GM10847 (cell line): ENCODE results near the gene KSR2.

Source experiments
- POLR2A ChIP-seq: IDR thresholded peaks from 2 replicates; pipeline ENCODE4 v1.6.1; 2011; ENCODE audit not compliant: insufficient read length; ENCODE audit errors: extremely low read depth

Gene KSR2

DNA sequence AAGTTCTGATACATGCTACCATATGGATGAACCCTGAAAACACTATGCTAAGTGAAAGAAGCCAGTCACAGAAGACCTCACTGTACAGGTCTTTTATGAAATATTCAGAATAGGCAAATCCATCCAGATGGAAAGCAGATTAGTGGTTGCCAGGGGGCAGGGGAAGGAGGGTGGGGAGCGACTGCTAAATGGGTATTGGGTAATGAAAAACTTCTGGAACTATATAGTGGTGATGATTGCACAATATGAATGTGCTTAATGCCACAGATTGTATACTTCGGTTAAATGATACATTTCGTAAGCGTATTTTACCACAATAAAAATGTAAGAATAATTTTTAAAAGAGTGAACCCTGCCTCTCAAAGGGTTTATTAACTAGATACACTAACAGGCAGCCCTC is 11.8 kb upstream of the KSR2 start:
- no peak for TF ChIP-seq POLR2A

DNA sequence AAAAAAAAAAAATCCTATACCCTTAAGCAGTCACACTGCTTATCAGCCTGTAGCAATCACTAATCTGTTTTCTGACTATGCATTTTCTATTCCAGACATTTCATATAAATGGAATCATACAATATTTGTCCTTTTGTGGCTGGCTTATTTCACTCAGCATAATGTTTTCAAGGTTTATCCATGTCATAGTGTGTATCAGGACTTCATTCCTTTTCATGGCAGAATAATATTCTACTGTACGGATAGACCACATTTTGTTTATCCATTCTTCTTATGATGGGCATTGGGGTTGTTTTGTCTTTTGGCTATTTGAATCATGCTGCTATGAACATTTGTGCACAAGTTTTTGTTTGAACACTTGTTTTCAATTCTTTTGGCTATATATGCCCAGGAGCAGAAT is 8.6 kb upstream of the KSR2 start:
- no peak for TF ChIP-seq POLR2A

DNA sequence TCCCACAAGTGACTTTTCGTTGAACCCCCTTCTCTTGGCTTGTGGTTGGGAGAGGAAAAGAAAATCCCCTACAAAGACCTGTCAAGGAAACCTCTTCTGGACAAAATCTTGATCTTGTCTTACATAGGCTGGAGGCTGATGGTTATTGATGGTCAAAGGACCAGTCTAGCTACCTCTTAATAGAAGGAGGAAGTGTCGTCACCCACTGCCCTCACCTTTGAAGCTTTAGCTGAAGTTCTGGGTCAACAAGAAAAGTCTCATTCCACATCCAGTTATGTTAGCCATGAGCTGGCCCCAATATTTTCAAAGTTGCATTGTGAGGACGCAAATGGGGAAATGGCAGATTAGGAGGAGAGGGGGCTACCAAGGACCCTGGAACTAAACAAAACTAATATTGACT is 6.2 kb upstream of the KSR2 start:
- no peak for TF ChIP-seq POLR2A

DNA sequence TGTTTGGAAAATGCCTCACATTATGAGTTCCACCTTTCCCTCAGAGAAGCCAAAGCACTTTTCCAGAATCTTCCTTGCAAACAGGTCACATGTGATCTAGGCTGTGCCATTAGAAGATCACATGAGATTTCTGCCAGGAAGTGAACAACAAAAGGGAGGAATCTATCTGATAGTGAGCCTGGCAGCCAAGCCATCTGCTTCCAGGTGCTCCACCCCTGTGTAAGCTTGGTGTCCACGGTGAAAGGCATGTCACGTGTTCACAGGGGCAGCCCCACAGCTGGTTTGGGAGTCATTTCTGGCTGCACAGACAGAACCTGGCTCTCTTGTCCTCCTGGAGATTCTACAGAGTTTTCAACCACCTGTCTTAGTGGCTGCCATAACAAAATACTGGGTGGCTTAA is 3.5 kb upstream of the KSR2 start:
- no peak for TF ChIP-seq POLR2A

DNA sequence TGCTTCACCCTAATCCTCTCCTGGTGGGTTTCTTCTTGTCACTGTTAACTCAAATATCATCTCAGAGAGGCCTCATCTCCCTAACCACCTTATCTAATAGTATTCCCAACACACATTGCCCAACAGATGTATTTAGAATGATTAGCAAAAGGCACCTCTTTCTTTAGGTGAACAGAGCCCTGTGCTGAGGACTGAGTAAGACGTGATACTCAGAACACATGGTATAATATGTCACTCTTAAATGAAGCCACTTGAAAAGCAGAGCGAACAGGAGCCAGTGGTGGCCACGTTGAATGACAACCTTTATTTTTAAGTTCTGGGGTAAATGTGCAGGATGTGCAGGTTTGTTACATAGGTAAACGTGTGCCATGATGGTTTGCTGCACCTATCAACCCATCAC is 1.5 kb upstream of the KSR2 start:
- no peak for TF ChIP-seq POLR2A

DNA sequence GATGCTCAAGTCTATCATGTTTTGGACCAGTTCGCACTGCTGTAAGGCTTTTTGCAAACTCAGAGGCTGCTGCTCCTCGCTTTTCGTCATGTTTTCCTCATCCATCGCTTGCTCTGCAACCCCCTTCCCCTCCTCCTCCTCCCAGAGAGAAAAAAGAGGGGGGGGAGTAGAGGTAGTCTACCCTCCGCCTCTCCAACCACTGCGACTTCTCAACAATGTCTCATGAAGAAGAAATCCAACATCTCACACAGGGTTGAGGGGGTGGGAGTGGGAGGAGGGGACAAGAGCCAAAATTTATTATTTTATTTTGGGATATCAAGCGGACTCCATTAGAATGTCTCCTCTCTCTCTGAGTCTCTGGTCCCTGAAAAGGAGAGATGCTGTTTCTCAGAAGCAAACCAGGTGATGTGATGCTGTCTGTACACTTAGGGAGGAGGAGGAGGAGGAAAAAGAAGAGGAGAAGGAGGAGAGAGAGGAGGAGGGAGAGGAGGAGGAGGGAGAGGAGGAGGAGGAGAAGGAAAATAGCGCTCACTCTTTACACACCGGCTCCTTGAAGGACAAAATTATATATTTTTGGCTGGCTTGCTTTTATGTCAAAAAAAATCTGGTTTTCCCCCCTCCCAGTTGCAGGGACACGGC is 520 bp downstream of the KSR2 start:
- no peak for TF ChIP-seq POLR2A

DNA sequence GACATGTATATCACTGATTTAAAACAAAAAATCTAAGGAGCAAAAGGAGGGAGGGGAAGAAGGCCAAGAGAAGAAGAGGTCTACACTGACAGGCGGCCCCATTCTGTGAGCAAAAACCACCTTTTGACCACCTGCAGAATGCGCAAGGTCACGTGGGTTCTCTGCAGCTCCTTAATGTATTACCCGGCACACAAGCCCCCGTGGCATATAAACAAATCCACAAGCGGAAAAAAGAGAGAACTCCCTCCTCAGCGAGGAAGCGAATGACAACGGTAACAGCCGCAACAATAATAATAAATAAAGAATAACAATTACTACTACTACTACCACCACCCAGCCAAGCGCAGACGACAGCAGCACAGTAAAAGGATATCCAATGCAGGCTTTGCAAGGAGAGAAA is 1.3 kb downstream of the KSR2 start:
- no peak for TF ChIP-seq POLR2A

DNA sequence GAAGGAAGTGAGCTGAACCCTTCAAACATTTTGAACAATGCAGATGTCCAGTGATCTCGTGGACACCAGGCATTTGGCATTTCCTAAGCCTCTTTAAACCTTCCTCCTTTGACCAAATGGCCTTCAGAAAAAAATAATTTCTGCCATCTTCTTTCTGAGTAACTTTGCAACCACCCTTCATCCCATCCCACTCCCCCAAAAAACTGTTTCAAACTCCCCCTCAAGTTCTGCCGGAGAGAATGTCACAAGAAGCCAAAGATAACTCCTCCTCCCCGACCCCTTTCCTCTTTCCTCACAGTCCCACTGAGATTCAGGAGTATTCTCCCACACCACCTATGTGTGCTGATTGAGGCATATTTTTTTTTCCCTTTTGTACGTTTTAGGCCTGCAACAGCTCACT is 1.7 kb downstream of the KSR2 start:
- TF ChIP-seq POLR2A = no peak

DNA sequence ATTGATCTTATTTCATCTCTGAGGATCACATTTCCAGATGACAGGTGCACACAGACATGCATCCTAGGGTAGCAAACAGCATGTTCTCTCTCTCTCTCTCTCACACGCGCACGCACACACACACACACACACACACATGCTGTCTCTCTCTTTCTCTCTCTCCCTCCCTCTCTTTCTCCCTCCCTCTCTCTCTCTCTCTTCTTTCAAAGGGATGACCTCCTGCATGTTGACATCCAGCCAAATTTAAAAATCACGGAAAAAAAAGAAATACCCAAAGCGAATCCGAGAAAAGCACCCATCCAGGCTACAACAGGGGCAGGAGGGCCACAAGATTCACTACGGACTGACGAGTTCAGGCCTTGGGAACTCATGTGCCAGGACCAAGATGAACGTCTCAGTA is 2.3 kb downstream of the KSR2 start:
- no peak for TF ChIP-seq POLR2A

DNA sequence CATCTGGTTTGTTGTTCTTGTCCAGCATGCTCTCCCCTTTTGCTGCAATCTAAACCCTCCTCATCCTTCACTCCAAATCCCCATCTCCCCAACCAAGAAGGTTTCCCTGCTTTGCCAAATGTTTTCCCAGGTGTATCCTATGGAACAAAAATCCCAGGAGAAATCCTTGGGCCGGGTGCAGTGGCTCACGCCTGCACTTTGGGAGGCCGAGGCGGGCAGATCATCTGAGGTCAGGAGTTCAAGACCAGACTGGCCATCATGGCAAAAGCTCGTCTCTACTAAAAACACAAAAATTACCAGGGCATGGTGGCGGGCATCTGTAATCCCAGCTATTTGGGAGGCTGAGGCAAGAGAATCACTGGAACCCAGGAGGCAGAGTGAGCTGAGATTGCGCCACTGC is 5.0 kb downstream of the KSR2 start:
- no peak for TF ChIP-seq POLR2A

DNA sequence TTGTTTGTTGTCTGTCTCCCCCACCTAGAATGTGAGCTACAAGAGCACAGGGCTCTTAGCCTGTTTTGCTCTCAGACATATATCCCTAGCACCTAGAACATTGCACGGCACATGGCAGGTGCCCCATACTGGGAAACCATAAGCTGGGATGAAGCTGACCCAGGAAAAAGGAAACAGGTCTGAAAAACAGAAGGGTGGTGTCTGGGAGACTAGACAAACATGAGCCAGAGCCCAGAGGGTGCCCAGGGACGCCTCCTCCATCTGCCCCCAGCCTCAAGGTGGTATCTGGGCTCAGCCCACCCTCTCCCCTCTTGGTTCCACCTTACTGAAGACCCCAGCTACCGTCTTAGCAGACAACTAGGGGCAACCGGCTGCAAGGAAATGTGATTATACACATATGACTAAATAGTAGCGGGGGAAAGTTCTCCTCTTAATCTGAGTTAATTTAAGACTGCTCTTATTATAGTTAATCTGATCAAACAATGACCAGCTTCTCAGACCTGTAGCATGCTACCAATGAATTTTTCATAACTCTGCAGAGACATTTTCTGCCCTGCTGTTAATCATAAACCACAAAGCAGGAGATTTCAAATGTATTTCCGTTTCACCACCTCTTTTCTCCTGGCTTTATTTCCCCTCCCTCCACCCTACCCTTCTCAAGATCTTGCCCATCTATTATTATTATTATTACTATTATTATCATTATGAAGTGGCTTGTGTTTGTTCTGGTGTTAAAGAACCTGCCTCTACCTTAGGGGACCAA is 31.9 kb downstream of the KSR2 start:
- TF ChIP-seq POLR2A = no peak

DNA sequence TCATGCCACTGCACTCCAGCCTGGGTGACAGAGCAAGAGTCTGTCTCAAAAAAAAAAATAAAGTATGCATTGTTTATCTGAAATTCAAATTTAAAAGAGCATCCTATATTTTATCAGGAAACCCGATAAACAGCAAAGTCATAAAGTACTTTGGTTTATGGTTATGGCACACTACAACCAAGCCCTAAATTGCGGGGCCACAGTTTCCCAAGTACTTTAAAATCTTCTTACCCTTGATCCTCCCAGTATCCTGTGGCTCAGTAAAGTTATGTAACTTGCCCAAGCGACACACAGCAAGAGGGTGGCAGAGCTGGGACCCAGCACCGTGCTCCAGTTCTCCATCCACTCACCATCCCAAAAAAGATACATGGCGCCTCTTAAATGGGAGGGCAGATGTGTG is 35.2 kb downstream of the KSR2 start:
- TF ChIP-seq POLR2A = no peak

DNA sequence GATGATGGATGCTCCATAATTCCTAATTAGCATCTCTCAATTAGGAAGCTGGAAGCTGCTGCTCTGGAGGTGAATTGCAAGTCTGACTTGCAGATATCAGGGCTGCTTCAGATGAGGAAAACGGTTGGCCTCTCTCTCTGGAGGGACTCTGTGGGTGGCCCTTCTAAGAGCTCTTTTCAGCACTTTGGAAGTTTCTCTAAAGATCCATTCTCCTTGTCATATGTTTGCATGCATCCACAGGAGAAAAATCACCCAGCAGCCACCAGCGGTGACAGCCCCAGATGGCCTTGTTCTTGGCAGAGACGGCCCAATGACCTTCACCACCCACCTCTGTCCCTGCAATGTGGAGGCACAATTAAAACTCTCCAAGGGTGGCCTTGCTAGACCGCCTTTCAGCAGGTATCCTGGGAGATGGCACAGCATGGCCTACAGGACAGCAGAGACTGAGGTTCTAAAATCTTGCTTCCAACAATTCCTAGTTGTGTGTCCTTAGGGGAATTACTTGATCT is 42.3 kb downstream of the KSR2 start:
- no peak for TF ChIP-seq POLR2A

DNA sequence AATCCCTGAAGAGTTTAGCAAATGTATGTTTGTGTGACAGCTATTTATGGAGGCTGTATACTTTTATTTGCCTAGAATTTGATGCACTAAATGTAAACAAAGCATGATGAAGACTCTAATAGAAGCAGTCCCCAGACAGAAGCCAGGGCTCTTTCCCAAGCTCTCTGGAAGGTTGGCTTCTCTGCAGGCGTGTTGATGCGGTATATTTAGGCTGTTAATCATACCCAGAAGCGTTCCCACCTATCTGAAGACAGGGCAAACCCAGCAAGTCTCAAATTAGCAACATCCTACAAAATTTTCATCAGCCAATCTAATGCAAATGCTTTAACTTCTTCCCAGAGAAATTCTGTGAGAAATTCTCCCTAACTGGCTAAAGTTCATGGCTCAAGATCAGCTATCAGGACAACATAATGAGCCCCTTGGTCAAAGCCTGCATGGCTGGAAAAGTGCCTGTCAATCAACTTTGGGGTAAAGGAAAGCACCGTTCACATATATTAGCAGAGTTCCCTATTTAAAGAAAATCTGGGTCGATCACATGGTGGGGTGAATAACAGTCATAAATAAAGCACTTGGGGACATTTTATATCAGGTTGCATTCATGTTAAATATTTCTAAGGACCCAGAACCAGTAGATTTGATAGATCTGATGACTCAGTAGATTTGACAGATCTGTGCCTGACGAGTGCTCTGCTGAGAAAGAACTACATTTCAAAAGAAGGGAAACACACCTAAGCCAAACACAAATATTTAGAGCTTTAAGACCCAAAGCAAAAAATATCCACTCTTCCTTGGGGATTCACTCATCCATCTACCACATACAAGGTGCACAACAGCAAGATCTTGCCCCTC is 46.6 kb downstream of the KSR2 start:
- TF ChIP-seq POLR2A = no peak

DNA sequence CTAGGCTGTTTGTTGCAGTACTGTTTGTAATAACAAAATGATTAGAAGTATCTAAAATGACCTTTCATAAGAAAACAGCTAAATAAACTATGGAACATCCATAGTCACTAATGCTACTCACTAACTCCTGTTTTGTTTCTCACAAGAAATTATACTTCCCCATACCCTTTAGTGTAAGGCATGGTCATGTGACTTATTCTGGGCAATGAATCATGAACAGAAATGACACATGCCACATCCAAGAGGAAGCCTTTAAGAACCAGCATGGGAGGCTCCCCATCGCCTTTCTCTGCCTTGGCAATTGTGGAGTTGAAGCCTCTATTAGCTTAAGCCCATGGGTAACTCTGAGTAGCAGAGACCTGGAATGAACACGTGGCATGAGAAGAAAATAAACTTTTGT is 49.3 kb downstream of the KSR2 start:
- TF ChIP-seq POLR2A = no peak

DNA sequence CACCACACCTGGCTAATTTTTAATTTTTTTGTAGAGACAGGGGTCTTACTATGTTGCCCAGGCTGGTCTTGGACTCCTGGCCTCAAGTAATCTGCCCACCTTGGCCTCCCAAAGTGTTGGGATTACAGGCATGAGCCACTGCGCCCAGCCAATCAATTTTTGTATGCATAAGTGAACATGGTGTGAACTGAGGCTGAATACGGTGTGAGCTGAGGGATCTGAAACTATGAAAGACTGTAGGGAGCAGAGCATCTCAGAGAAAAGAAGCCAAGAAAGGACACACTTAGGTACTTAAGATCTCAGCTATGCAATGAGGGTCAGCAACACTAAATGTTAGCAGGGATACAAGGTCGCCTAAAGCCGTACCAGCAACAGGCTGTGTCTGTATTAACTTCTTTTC is 54.1 kb downstream of the KSR2 start:
- no peak for TF ChIP-seq POLR2A
